Small intestine (tissue), 7 donors: ENCODE measurements around the gene PRAMEF1. TPM values are rescaled to one million over a fixed set of nuclear protein-coding genes. Genes with fewer than 3 reads are reported as not detected.
"Not testable (repeated sequence)": the region's sequence is repeated elsewhere in the genome, so short reads cannot be mapped to it uniquely, and the experiment has no call there.

Experiments used
- DNase-seq, 2 donors: peaks; one replicate each; pipeline versions ENCODE4 v3.0.0 to v3.0.0-alpha.2; 2013
- FAIRE-seq: peaks from 2 replicates; lab custom pipeline; 2012; peaks lifted over from hg19 to GRCh38; lab: Jason Lieb, UNC
- H3K27ac ChIP-seq, 3 donors: one replicate each; pipeline ENCODE4 v1.5.1; 2013; ENCODE audit warnings: low read length in 2 of 3, mild to moderate bottlenecking in 2 of 3, control low read depth in 1 of 3, inconsistent platforms in 1 of 3, low read depth in 1 of 3, moderate library complexity in 1 of 3
- H3K27me3 ChIP-seq, 3 donors: one replicate each; pipeline ENCODE4 v1.6.1; 2013; ENCODE audit warnings: low read length in 3 of 3, inconsistent platforms in 1 of 3; ENCODE audit not compliant: control insufficient read depth in 3 of 3, insufficient read depth in 3 of 3
- H3K36me3 ChIP-seq, 3 donors: one replicate each; pipeline ENCODE4 v1.6.1; 2013; ENCODE audit warnings: low read length in 3 of 3, inconsistent platforms in 1 of 3, low read depth in 1 of 3, mild to moderate bottlenecking in 1 of 3, moderate library complexity in 1 of 3; ENCODE audit not compliant: control insufficient read depth in 3 of 3, insufficient read depth in 2 of 3
- H3K4me1 ChIP-seq, 3 donors: one replicate each; pipeline ENCODE4 v1.6.1; 2013; ENCODE audit warnings: low read length in 2 of 3, inconsistent platforms in 1 of 3, low read depth in 1 of 3, mild to moderate bottlenecking in 1 of 3, moderate library complexity in 1 of 3; ENCODE audit not compliant: control insufficient read depth in 3 of 3, insufficient read depth in 2 of 3
- H3K4me3 ChIP-seq, 3 donors: one replicate each; pipeline ENCODE4 v1.5.1; 2013; ENCODE audit warnings: low read length in 3 of 3, control low read depth in 1 of 3, inconsistent platforms in 1 of 3, low read depth in 1 of 3, mild to moderate bottlenecking in 1 of 3, moderate library complexity in 1 of 3
- H3K9me3 ChIP-seq, 2 donors: one replicate each; pipeline ENCODE4 v1.6.1; 2013; ENCODE audit warnings: low read depth in 1 of 2, low read length in 1 of 2; ENCODE audit not compliant: control insufficient read depth in 2 of 2, insufficient read depth in 1 of 2
- WGBS, 3 donors: extraction: QIAGEN DNeasy Blood & Tissue Kit; methylation state at CpG; one replicate each; pipeline ENCODE4 v1.1.7; 2013; 5-methylcytosine and 5-hydroxymethylcytosine counted together
- polyA plus RNA-seq, 4 donors: library from polyadenylated mRNA; stranded (reverse) in 3 of 4; unstranded in 1 of 4; fragments of 200-250 nt in 3 of 4; fragments of 120-200 nt in 1 of 4; gene quantifications; one replicate each; pipeline versions ENCODE4 v1.2.1 to v1.2.3, GENCODE V29; 2013
- donor health status: healthy with polysubstance abuse.
- donor health status: control.
- donor health status: control.
- donor health status: Bipolar disorder and iron deficiency.
- donor health status: healthy.

PRAMEF1 gene
- polyA plus RNA-seq, 4 donors: not detected

DNA sequence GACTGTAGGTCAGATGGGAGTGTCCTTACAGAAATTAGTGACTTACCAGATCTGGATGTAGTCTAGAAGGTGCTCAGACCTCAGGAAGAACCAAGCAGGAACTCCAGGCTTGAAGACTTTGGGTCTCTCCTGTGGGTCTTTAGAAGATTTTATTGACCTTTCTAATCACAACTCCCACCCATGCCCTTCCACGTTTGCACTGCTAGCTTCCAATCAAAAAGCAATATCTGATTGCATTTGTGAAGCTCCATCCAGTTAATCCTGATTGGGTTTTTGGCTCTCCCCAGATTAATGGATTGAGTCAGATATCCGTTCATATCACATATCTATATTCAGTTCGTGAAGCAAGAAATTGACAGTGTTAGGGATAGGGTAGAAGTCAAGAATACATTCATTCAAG lies 40.1 kb downstream of the PRAMEF1 start, which contains the start of gene PRAMEF11:
TSS of gene PRAMEF11 (minus strand) at position 101 of the 400 bp plus-strand sequence. CDS start 2,621 bp downstream, outside the sequence.
- not testable (repeated sequence) for H3K9me3 ChIP-seq, H3K27ac ChIP-seq, FAIRE-seq, H3K36me3 ChIP-seq, H3K4me1 ChIP-seq, DNase-seq, H3K4me3 ChIP-seq, H3K27me3 ChIP-seq
- 52 to 57% (median 52%) methylated on average over 3 of the region's 3 CpGs for WGBS, 3 donors

DNA sequence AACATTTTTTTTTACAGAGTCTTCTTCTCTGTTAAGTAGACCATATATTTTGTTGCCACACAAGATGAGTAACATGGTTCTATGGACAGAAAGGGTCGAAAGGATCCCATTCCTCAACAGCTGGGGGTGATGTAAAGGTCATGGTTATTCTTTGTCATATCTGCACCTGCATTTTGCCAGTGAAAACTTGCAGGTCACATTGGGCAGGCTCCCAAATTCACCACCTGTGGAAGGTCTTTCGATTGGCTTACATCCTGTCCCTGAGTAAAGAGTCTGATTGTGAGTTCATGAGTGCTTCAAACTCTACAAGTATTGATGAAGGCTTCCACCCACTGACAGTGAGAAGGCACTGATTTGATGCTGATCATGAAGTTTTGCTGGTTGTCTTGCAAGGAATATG lies 42.1 kb downstream of the PRAMEF1 start:
- WGBS, 3 donors: 49 to 57% (median 51%) methylated on average over 2 of the region's 2 CpGs
- DNase-seq, H3K4me3 ChIP-seq, H3K4me1 ChIP-seq, H3K9me3 ChIP-seq, H3K36me3 ChIP-seq, FAIRE-seq, H3K27me3 ChIP-seq, H3K27ac ChIP-seq: not testable (repeated sequence)

Other genes starting within 250 kb of the PRAMEF1 start
- gene DHRS3, start 173.2 kb upstream of the PRAMEF1 start, polyA plus RNA-seq: 10 to 100 TPM; 45.3 to 87.0 (median 63.5) TPM
- not detected for gene AADACL4, start 147.3 kb upstream of the PRAMEF1 start, polyA plus RNA-seq
- gene AADACL3, start 75.3 kb upstream of the PRAMEF1 start, polyA plus RNA-seq: not detected
- gene CFAP107, start 45.2 kb upstream of the PRAMEF1 start, polyA plus RNA-seq: under 1 TPM in 1 of 4 donors, not detected in 3; 0.01 TPM
- not detected for gene PRAMEF12, start 17.7 kb upstream of the PRAMEF1 start, polyA plus RNA-seq
- not detected for gene PRAMEF11, start 40.0 kb downstream of the PRAMEF1 start, polyA plus RNA-seq
- not detected for gene HNRNPCL1, start 57.3 kb downstream of the PRAMEF1 start, polyA plus RNA-seq
- not detected for gene PRAMEF2, start 65.7 kb downstream of the PRAMEF1 start, polyA plus RNA-seq
- gene PRAMEF4, start 94.8 kb downstream of the PRAMEF1 start, polyA plus RNA-seq: not detected
- not detected for gene PRAMEF10, start 106.9 kb downstream of the PRAMEF1 start, polyA plus RNA-seq
- not detected for gene PRAMEF7, start 125.2 kb downstream of the PRAMEF1 start, polyA plus RNA-seq
- not detected for gene PRAMEF6, start 156.2 kb downstream of the PRAMEF1 start, polyA plus RNA-seq